Measurements from ENCODE around the gene ABCG5.

Gene ABCG5

GRCh38 chr2:43794956-43795355 lies 43.7 kb downstream of the ABCG5 start (continued):
- TF ChIP-seq ZNF776 (tag by site-specific recombination; IDR thresholded peaks at IDR 0.05; ENCODE audit: borderline replicate concordance) (no peak), ZNF202 (tag by site-specific recombination; IDR thresholded peaks at IDR 0.05; ENCODE audit: borderline replicate concordance) (no peak), ZNF362 (tag by site-specific recombination; IDR thresholded peaks at IDR 0.05) (no peak), ZNF16 (tag by site-specific recombination; IDR thresholded peaks at IDR 0.05; ENCODE audit: low read depth) (no peak), ZNF157 (tag by site-specific recombination; IDR thresholded peaks at IDR 0.05) (no peak), ZNF140 (tag by site-specific recombination; IDR thresholded peaks at IDR 0.05) (no peak), ZNF544 (tag by site-specific recombination; IDR thresholded peaks at IDR 0.05) (no peak), ZNF404 (tag by site-specific recombination; IDR thresholded peaks at IDR 0.05) (no peak), ZNF366 (tag by site-specific recombination; conservative IDR thresholded peaks at IDR 0.05) (no peak)

GRCh38 chr2:43792653-43793052 lies 46.0 kb downstream of the ABCG5 start:
- ChIA-PET POLR2A (no interaction called here), CTCF (no interaction called here)
- Histone ChIP-seq H3K9me3 (ENCODE audit: control insufficient read depth, insufficient read depth, low read depth, low read length) (no peaks in the 10 kb centered on the region), H3K36me3 (ENCODE audit: control insufficient read depth in 2 of 2, insufficient read depth in 1 of 2, low read length in 2 of 2) (peaks cover 14 to 37% of the 10 kb centered on the region in 2 experiments; a peak in 2 of 3 replicates), H3K4me3 (ENCODE audit: low read depth, low read length) (no peak overlapping the region), H3K4me1 (ENCODE audit: control insufficient read depth, insufficient read depth, low read length) (no peaks in the 10 kb centered on the region), H3K27ac (ENCODE audit: extremely low read depth, low read depth, low read length) (no peak overlapping the region)
- TF ChIP-seq ZNF548 (tag by site-specific recombination; IDR thresholded peaks at IDR 0.05) (no peak), ZNF341 (tag by site-specific recombination; IDR thresholded peaks at IDR 0.05; ENCODE audit: low read depth) (no peak), ZNF677 (tag by site-specific recombination; IDR thresholded peaks at IDR 0.05) (no peak), ZNF776 (tag by site-specific recombination; IDR thresholded peaks at IDR 0.05; ENCODE audit: borderline replicate concordance) (no peak), ZNF10 (tag by site-specific recombination; IDR thresholded peaks at IDR 0.05) (no peak)

GRCh38 chr2:43791035-43791765 lies 47.4 kb downstream of the ABCG5 start:
- peaks cover 12 to 36% of the 10 kb centered on the region in 2 experiments; a peak in 2 of 3 replicates for H3K36me3 ChIP-seq (ENCODE audit: control insufficient read depth in 2 of 2, insufficient read depth in 1 of 2, low read length in 2 of 2)
- H3K9me3 ChIP-seq (ENCODE audit: control insufficient read depth, insufficient read depth, low read depth, low read length), result no peaks in the 10 kb centered on the region
- H3K4me1 ChIP-seq (ENCODE audit: control insufficient read depth, insufficient read depth, low read length), result no peaks in the 10 kb centered on the region
- no peak overlapping the region for H3K4me3 ChIP-seq (ENCODE audit: low read depth, low read length)
- CTCF ChIA-PET, result interaction anchor here (0.5 to 0.6 kb wide), 2 partner anchors 439 to 624 kb away, joined by 3 read pairs; no protein-coding TSS in a partner anchor
- TF ChIP-seq ZXDB (tag by site-specific recombination; IDR thresholded peaks at IDR 0.05), result no peak
- TF ChIP-seq ZNF121 (tag by site-specific recombination; IDR thresholded peaks at IDR 0.05), result 0 out of 2 replicates have a peak, but pooled peaks have one; percentile 27
- POLR2A ChIA-PET, result interaction anchor here (1.3 kb wide), 1 partner anchor 20 kb away, joined by 3 read pairs; no protein-coding TSS in a partner anchor
- H3K27ac ChIP-seq (ENCODE audit: extremely low read depth, low read depth, low read length), result no peak overlapping the region

GRCh38 chr2:43790147-43790546 lies 48.5 kb downstream of the ABCG5 start:
- Histone ChIP-seq H3K4me1 (ENCODE audit: control insufficient read depth, insufficient read depth, low read length) (no peaks in the 10 kb centered on the region), H3K9me3 (ENCODE audit: control insufficient read depth, insufficient read depth, low read depth, low read length) (no peaks in the 10 kb centered on the region), H3K4me3 (ENCODE audit: low read depth, low read length) (no peak overlapping the region), H3K27ac (ENCODE audit: extremely low read depth, low read depth, low read length) (no peak overlapping the region), H3K36me3 (ENCODE audit: control insufficient read depth in 2 of 2, insufficient read depth in 1 of 2, low read length in 2 of 2) (peaks cover 9 to 34% of the 10 kb centered on the region in 2 experiments; a peak in 2 of 3 replicates)
- CTCF ChIA-PET, result interaction anchor here (0.6 to 1.4 kb wide), 3 partner anchors 9 to 182 kb away, joined by 3 to 4 read pairs (median 3); no protein-coding TSS in a partner anchor
- no peak for TF ChIP-seq ZNF488 (tag by site-specific recombination; IDR thresholded peaks at IDR 0.05)
- TF ChIP-seq ATF2 (tag by site-specific recombination; IDR thresholded peaks at IDR 0.05; ENCODE audit: low read depth), result no peak
- TF ChIP-seq ZSCAN23 (tag by site-specific recombination; IDR thresholded peaks at IDR 0.05), result no peak
- TF ChIP-seq ZNF335 (tag by site-specific recombination; conservative IDR thresholded peaks at IDR 0.05), result no peak
- TF ChIP-seq ZNF830 (tag by site-specific recombination; IDR thresholded peaks at IDR 0.05; ENCODE audit: low read depth), result no peak
- no peak for TF ChIP-seq ZNF223 (tag by site-specific recombination; IDR thresholded peaks at IDR 0.05)
- no peak for TF ChIP-seq SP3 (tag by site-specific recombination; IDR thresholded peaks at IDR 0.05)
- POLR2A ChIA-PET, result interaction anchor here (1.3 kb wide), 1 partner anchor 19 kb away, joined by 3 read pairs; no protein-coding TSS in a partner anchor
